HG03097 (cell line): ENCODE measurements around the gene PDCD1LG2.
"Not testable (repeated sequence)": the region's sequence is repeated elsewhere in the genome, so short reads cannot be mapped to it uniquely, and the experiment has no call there.

ENCODE experiments used
- ATAC-seq: cut with Tn5 transposase; IDR thresholded peaks from one replicate; pipeline ENCODE4 v1.9.1; 2021; ENCODE audit not compliant: unreplicated experiment, low FRiP score

The PDCD1LG2 gene

DNA sequence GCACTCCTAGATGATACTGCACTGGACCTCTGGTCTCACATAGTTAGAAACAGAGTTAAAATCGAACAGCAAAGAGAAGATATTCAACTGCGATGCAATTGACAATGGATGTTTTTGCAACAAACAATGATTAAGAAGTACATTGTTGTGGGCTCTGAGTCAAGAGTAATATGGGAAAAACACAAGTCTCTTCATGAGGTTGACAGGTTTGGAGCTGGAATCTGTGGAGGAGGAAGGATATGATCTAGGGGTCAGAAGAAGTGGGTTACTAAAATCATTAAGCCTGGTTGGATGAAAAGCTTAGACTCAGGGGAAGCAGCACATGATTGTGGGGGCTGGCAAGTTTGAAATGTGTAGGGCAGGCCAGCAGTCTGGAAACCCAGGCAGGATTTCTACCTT, 53.1 kb downstream of the PDCD1LG2 start:
- ATAC-seq = no peak

DNA sequence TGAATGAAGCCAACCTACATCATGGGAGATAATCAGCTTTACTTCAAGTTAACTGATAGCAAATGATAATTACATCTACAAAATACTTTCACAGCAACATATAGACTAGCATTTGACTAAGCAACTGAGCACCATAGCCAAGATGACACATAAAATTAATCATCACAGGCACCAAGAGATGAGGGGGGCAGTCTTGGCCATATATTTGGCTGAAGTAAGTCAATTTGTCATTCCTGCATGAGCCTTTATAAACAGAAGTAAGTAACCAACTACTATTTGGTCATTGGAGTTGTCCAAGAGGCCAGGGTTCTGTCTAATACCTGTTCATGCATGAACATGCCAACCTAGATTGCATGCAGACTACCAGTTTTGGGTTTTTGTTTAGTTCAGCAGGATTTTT, 53.6 kb downstream of the PDCD1LG2 start:
- no peak for ATAC-seq

- peak; percentile 50 for ATAC-seq
Observed at GRCh38 chr9:5566054-5566618, 55.8 kb downstream of the PDCD1LG2 start.

- ATAC-seq = no peak
Observed at GRCh38 chr9:5568868-5569267, 58.5 kb downstream of the PDCD1LG2 start.

GRCh38 chr9:5569409-5569808, 59.1 kb downstream of the PDCD1LG2 start:
- ATAC-seq = no peak

DNA sequence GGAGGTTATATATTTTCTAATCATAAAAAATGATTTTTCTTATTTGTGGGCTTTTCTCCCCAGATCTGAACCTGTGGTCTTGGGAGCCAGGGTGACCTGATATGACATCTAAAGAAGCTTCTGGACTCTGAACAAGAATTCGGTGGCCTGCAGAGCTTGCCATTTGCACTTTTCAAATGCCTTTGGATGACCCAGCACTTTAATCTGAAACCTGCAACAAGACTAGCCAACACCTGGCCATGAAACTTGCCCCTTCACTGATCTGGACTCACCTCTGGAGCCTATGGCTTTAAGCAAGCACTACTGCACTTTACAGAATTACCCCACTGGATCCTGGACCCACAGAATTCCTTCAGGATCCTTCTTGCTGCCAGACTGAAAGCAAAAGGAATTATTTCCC, 59.6 kb downstream of the PDCD1LG2 start:
- ATAC-seq = no peak

GRCh38 chr9:5571629-5572232, 61.4 kb downstream of the PDCD1LG2 start:
- ATAC-seq = no peak

GRCh38 chr9:5574097-5574496, 63.8 kb downstream of the PDCD1LG2 start:
- ATAC-seq = no peak

GRCh38 chr9:5575000-5575399, 64.7 kb downstream of the PDCD1LG2 start:
- no peak for ATAC-seq

GRCh38 chr9:5577225-5577624, 66.9 kb downstream of the PDCD1LG2 start:
- ATAC-seq = no peak

- ATAC-seq = no peak
Observed at GRCh38 chr9:5578018-5578697, 67.8 kb downstream of the PDCD1LG2 start.

DNA sequence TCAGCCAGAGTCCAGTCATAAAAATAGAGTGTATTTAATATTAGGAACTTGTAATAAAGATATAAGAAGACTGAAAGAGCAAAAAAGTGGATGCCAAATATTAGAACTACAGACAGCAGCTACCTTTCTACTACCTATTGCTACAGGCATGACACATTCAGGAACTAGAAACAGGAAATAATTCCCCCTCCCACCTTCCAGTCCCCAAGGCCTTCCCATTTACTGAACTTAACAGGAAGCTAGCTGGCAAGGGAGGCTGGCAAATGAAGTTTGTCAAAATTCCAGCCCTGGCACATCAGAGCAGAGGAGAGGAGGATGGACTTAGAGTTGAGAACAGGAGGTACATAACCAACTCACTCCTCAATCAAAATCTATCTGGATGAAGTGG, 68.4 kb downstream of the PDCD1LG2 start:
- no peak for ATAC-seq

DNA sequence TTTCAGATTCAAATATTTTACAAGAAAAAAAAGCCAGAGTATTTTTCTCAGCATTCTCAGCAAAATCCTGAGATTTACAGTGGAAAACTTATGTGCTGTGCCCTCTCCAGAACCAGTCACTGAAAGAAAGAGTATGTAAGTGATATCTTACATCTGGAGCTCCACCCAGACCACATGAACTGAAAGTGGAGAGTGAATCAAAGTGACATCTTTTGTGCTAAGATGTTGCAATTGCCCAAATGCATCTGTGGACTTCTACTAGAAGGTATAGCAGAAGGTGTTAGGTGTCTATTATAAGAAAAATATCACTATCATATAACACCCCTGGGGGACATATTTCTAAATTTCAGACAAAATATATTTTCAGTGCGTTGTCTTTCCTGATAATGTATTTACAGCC, 69.5 kb downstream of the PDCD1LG2 start:
- no peak for ATAC-seq

GRCh38 chr9:5580650-5581049, 70.3 kb downstream of the PDCD1LG2 start:
- ATAC-seq = no peak

GRCh38 chr9:5581706-5582105, 71.4 kb downstream of the PDCD1LG2 start:
- ATAC-seq = not testable (repeated sequence)

GRCh38 chr9:5582835-5583195, 72.5 kb downstream of the PDCD1LG2 start:
- ATAC-seq = peak; percentile 41

- ATAC-seq = peak; percentile 30
Observed at GRCh38 chr9:5586391-5586802, 76.1 kb downstream of the PDCD1LG2 start.

- no peak for ATAC-seq
Observed at GRCh38 chr9:5587024-5587423, 76.7 kb downstream of the PDCD1LG2 start.

DNA sequence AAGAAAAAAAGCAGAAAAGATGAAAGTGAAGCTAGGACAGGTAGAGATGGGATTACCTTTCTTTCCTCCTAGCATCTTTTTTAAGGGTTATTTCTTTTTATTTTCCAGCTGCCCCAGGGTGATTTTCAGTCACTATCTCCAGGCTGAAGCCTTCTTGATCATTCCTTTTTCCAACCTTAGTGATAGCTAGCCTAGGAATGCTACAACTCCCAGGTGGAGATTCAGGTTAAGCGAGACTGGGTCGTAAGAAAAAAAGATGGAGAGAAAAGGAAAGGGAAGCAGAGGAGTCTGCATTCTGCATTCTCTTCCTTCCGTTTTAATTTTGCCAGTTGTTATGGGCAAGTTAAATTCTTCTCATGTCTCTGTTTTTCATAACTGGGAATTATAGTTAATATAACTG, 81.9 kb downstream of the PDCD1LG2 start:
- no peak for ATAC-seq

DNA sequence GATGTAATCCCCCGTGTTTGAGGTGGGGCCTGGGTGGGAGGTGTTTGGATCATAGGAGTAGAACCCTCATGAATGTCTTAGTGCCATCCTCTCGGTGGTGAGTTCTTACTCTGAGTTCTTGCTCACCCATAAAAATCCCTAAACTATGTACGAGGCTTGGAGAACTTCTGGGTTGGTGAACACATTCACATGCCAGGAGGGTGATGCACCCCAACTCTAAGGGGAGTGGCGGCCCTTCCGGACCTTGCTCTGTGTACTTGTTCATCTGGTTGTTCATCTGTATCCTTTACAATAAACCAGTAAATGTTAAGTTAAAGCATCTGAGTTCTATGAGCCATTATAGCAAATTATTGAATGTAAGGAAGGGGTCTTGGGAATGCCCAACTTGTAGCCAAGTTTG, 82.6 kb downstream of the PDCD1LG2 start:
- ATAC-seq = no peak

DNA sequence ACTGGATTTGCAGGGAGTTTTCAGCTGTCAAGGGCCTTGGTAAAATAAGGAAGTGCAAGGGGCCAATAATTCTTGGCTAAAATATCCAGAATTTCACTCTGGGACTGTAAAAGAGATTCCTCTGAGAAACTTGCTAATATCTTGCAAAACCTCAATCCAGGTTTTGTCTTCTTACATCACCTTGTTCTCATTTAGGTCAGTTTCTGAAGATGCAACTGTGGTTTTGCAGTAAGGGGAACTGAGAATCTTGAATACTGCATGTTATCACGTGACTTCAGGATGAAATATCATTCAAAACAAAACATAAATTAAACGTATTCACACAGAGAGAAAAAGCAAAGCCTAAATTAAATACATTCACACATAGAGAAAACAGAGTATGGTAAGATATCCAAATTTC, 83.6 kb downstream of the PDCD1LG2 start:
- ATAC-seq = peak; percentile 39

GRCh38 chr9:5596173-5596572, 85.8 kb downstream of the PDCD1LG2 start:
- no peak for ATAC-seq
